ENCODE results near the gene UBE2L6.

- TF ChIP-seq CTCF (IDR thresholded peaks at IDR 0.05) (no peak), POLR2A (IDR thresholded peaks at IDR 0.05) (no peak), POLR2AphosphoS5 (IDR thresholded peaks at IDR 0.05) (no peak)
Measured at GRCh38 chr11:57566905-57567514, 462 bp downstream of the UBE2L6 start.

Measured in breast epithelium (tissue), 3 donors.